NB4 (cell line): ENCODE data around the gene MAP4.

Experiments used
- CTCF ChIP-seq: IDR thresholded peaks from one replicate; pipeline ENCODE4 v1.5.1; 2012; ENCODE audit warnings: low read depth, low read length
- MAX ChIP-seq: IDR thresholded peaks from 2 replicates; pipeline ENCODE4 v1.6.1; 2011; ENCODE audit warnings: low read depth, low read length
- POLR2A ChIP-seq: IDR thresholded peaks from 2 replicates; pipeline ENCODE4 v1.6.1; 2011; ENCODE audit warnings: mild to moderate bottlenecking; ENCODE audit not compliant: insufficient read length; ENCODE audit errors: extremely low read depth

GRCh38 chr3:47897954-47898353 lies 118.3 kb downstream of the MAP4 start:
- TF ChIP-seq CTCF (no peak), POLR2A (no peak), MAX (no peak)
